WTC11 (cell line): ENCODE measurements around the gene MNDA. TPM values are rescaled to one million over a fixed set of nuclear protein-coding genes. Genes with fewer than 3 reads are reported as not detected.

Experiments
- ATAC-seq: fragments of 200-7000 bp; cut with Tn5 transposase; 2 replicates; pipeline ENCODE4 v1.10.0; 2021; ENCODE audit warnings: mild to moderate bottlenecking, moderate library complexity
- CTCF ChIA-PET: fragments of 300-600 bp; sonication (Branson Sonifier 250); formaldehyde crosslinking; loops from one replicate; lab custom pipeline; 2021; ENCODE audit warnings: antibody characterized with exemption; lab: Charles Lee
- POLR2A ChIA-PET: fragments of 350-600 bp; sonication (Branson Sonifier 250); formaldehyde crosslinking; loops from one replicate; lab custom pipeline; 2021; ENCODE audit warnings: antibody characterized with exemption; lab: Charles Lee
- DNase-seq: peaks from one replicate; pipeline ENCODE4 v3.0.0; 2021; ENCODE audit warnings: low spot score
- H3K27ac Mint-ChIP-seq: 2 replicates; pipeline ENCODE4 v1.8.0; 2021; ENCODE audit warnings: mixed read lengths
- H3K27me3 Mint-ChIP-seq: 2 replicates; pipeline ENCODE4 v1.8.0; 2021; ENCODE audit warnings: low read depth, mild to moderate bottlenecking, moderate library complexity, mixed read lengths
- H3K36me3 Mint-ChIP-seq: 2 replicates; pipeline ENCODE4 v1.8.0; 2021; ENCODE audit warnings: mixed read lengths
- H3K4me1 Mint-ChIP-seq: 2 replicates; pipeline ENCODE4 v1.8.0; 2022; ENCODE audit warnings: mixed read lengths
- H3K4me3 Mint-ChIP-seq: 2 replicates; pipeline ENCODE4 v1.8.0; 2021; ENCODE audit warnings: mild to moderate bottlenecking, moderate library complexity, mixed read lengths
- H3K9me3 Mint-ChIP-seq: 2 replicates; pipeline ENCODE4 v1.8.0; 2021; ENCODE audit warnings: mixed read lengths
- CBFB ChIP-seq: sonication (generic); formaldehyde crosslinking; IDR thresholded peaks from 2 replicates; pipeline ENCODE4 v1.8.1; 2022; ENCODE audit warnings: mild to moderate bottlenecking, low read depth, missing genetic modification reagents
- ESRRA ChIP-seq: sonication (generic); formaldehyde crosslinking; IDR thresholded peaks from 2 replicates; pipeline ENCODE4 v1.8.1; 2022; ENCODE audit warnings: mild to moderate bottlenecking, missing genetic modification reagents, borderline replicate concordance
- JUN ChIP-seq: sonication (generic); formaldehyde crosslinking; IDR thresholded peaks from 2 replicates; pipeline ENCODE4 v1.8.0; 2023; ENCODE audit warnings: mild to moderate bottlenecking, missing genetic modification reagents
- NFYB ChIP-seq: sonication (generic); formaldehyde crosslinking; conservative IDR thresholded peaks from 2 replicates; pipeline ENCODE4 v1.8.0; 2022; ENCODE audit warnings: low read depth, missing genetic modification reagents
- NR1H2 ChIP-seq: sonication (generic); formaldehyde crosslinking; IDR thresholded peaks from 2 replicates; pipeline ENCODE4 v1.9.0; 2021; ENCODE audit warnings: mild to moderate bottlenecking, moderate library complexity, missing genetic modification reagents
- SMAD3 ChIP-seq: sonication (generic); formaldehyde crosslinking; IDR thresholded peaks from 2 replicates; pipeline ENCODE4 v1.8.0; 2022; ENCODE audit warnings: missing genetic modification reagents, mild to moderate bottlenecking, borderline replicate concordance
- SOX15 ChIP-seq: fragments of 250-450 bp; sonication (Bioruptor Pico); IDR thresholded peaks from 2 replicates; pipeline ENCODE4 v1.9.0; 2021; ENCODE audit warnings: mild to moderate bottlenecking
- SP1 ChIP-seq: sonication (generic); formaldehyde crosslinking; conservative IDR thresholded peaks from 2 replicates; pipeline ENCODE4 v1.8.1; 2022; ENCODE audit warnings: missing genetic modification reagents
- TEAD1 ChIP-seq: sonication (generic); formaldehyde crosslinking; IDR thresholded peaks from 2 replicates; pipeline ENCODE4 v1.8.0; 2022; ENCODE audit warnings: mild to moderate bottlenecking, missing genetic modification reagents
- TEAD4 ChIP-seq: sonication (generic); formaldehyde crosslinking; IDR thresholded peaks from 2 replicates; pipeline ENCODE4 v1.8.0; 2022; ENCODE audit warnings: mild to moderate bottlenecking, missing genetic modification reagents
- TP53 ChIP-seq: sonication (generic); formaldehyde crosslinking; IDR thresholded peaks from 2 replicates; pipeline ENCODE4 v1.8.1; 2023; ENCODE audit warnings: mild to moderate bottlenecking, missing genetic modification reagents
- ZNF121 ChIP-seq: sonication (generic); formaldehyde crosslinking; IDR thresholded peaks from 2 replicates; pipeline ENCODE4 v1.8.0; 2023; ENCODE audit warnings: missing genetic modification reagents
- ZNF423 ChIP-seq: fragments of 250-450 bp; sonication (Bioruptor Pico); IDR thresholded peaks from 2 replicates; pipeline ENCODE4 v2.1.2; 2022; ENCODE audit warnings: mild to moderate bottlenecking, moderate library complexity
- ZNF671 ChIP-seq: fragments of 250-450 bp; sonication (Bioruptor Pico); IDR thresholded peaks from 2 replicates; pipeline ENCODE4 v1.8.0; 2021; ENCODE audit warnings: mild to moderate bottlenecking
- total RNA-seq: library from RNA; stranded (reverse); gene quantifications from 3 replicates; pipeline ENCODE4 v1.2.3, GENCODE V29; 2021
- TF ChIP-seq, protein P1 (sequence below): fragments of 250-450 bp; sonication (Bioruptor Pico); IDR thresholded peaks from 2 replicates; pipeline ENCODE4 v1.9.0; 2021; ENCODE audit warnings: mild to moderate bottlenecking
- TF ChIP-seq, protein P2 (sequence below): sonication (generic); formaldehyde crosslinking; IDR thresholded peaks from 2 replicates; pipeline ENCODE4 v1.8.0; 2023; ENCODE audit warnings: mild to moderate bottlenecking, missing genetic modification reagents
- TF ChIP-seq, protein P3 (sequence below): sonication (generic); formaldehyde crosslinking; IDR thresholded peaks from 2 replicates; pipeline ENCODE4 v1.8.1; 2023; ENCODE audit warnings: mild to moderate bottlenecking, moderate library complexity, missing genetic modification reagents
- TF ChIP-seq, protein P4 (sequence below): sonication (generic); formaldehyde crosslinking; IDR thresholded peaks from 2 replicates; pipeline ENCODE4 v1.8.0; 2022; ENCODE audit warnings: missing genetic modification reagents
- TF ChIP-seq, protein P5 (sequence below): sonication (generic); formaldehyde crosslinking; IDR thresholded peaks from 2 replicates; pipeline ENCODE4 v1.8.0; 2022; ENCODE audit warnings: mild to moderate bottlenecking, missing genetic modification reagents
- TF ChIP-seq, protein P6 (sequence below): sonication (generic); formaldehyde crosslinking; conservative IDR thresholded peaks from 2 replicates; pipeline ENCODE4 v1.8.1; 2023; ENCODE audit warnings: mild to moderate bottlenecking, low read depth, missing genetic modification reagents, moderate library complexity

Gene MNDA
- total RNA-seq, 1 experiment from 2014 or later: 0.09 TPM

DNA sequence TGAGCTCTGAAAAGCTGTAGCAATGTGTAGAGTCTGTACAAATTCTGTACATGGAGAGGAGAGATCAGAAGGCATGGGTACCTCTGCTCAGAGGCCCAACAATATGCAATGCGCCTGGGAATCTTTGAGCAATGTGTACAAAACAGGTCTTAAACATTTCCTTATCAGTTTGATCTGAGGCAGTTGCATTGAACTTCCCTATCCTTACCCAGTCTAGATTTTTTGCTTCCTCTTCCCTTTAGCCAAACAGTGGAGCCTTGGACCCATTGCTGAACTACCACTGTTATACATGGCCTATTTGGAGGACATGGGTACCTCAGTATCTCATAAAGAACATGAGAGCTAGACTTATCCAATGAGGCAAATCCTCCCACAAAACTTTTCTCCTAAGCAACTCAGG is 12.6 kb upstream of the MNDA start (continued):
- TF ChIP-seq, protein P1, sequence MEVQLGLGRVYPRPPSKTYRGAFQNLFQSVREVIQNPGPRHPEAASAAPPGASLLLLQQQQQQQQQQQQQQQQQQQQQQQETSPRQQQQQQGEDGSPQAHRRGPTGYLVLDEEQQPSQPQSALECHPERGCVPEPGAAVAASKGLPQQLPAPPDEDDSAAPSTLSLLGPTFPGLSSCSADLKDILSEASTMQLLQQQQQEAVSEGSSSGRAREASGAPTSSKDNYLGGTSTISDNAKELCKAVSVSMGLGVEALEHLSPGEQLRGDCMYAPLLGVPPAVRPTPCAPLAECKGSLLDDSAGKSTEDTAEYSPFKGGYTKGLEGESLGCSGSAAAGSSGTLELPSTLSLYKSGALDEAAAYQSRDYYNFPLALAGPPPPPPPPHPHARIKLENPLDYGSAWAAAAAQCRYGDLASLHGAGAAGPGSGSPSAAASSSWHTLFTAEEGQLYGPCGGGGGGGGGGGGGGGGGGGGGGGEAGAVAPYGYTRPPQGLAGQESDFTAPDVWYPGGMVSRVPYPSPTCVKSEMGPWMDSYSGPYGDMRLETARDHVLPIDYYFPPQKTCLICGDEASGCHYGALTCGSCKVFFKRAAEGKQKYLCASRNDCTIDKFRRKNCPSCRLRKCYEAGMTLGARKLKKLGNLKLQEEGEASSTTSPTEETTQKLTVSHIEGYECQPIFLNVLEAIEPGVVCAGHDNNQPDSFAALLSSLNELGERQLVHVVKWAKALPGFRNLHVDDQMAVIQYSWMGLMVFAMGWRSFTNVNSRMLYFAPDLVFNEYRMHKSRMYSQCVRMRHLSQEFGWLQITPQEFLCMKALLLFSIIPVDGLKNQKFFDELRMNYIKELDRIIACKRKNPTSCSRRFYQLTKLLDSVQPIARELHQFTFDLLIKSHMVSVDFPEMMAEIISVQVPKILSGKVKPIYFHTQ (CRISPR knock-in tag): no peak
- TF ChIP-seq ZNF671 (CRISPR knock-in tag) (no peak), NR1H2 (CRISPR knock-in tag) (no peak), ZNF423 (CRISPR knock-in tag) (no peak), JUN (CRISPR knock-in tag) (no peak), SMAD3 (CRISPR knock-in tag) (no peak), SP1 (CRISPR knock-in tag) (no peak), ESRRA (no peak), NFYB (no peak)
- TF ChIP-seq, protein P2, sequence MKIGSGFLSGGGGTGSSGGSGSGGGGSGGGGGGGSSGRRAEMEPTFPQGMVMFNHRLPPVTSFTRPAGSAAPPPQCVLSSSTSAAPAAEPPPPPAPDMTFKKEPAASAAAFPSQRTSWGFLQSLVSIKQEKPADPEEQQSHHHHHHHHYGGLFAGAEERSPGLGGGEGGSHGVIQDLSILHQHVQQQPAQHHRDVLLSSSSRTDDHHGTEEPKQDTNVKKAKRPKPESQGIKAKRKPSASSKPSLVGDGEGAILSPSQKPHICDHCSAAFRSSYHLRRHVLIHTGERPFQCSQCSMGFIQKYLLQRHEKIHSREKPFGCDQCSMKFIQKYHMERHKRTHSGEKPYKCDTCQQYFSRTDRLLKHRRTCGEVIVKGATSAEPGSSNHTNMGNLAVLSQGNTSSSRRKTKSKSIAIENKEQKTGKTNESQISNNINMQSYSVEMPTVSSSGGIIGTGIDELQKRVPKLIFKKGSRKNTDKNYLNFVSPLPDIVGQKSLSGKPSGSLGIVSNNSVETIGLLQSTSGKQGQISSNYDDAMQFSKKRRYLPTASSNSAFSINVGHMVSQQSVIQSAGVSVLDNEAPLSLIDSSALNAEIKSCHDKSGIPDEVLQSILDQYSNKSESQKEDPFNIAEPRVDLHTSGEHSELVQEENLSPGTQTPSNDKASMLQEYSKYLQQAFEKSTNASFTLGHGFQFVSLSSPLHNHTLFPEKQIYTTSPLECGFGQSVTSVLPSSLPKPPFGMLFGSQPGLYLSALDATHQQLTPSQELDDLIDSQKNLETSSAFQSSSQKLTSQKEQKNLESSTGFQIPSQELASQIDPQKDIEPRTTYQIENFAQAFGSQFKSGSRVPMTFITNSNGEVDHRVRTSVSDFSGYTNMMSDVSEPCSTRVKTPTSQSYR (CRISPR knock-in tag): no peak
- TF ChIP-seq, protein P3, sequence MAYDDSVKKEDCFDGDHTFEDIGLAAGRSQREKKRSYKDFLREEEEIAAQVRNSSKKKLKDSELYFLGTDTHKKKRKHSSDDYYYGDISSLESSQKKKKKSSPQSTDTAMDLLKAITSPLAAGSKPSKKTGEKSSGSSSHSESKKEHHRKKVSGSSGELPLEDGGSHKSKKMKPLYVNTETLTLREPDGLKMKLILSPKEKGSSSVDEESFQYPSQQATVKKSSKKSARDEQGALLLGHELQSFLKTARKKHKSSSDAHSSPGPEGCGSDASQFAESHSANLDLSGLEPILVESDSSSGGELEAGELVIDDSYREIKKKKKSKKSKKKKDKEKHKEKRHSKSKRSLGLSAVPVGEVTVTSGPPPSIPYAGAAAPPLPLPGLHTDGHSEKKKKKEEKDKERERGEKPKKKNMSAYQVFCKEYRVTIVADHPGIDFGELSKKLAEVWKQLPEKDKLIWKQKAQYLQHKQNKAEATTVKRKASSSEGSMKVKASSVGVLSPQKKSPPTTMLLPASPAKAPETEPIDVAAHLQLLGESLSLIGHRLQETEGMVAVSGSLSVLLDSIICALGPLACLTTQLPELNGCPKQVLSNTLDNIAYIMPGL (CRISPR knock-in tag): no peak
- TF ChIP-seq, protein P4, sequence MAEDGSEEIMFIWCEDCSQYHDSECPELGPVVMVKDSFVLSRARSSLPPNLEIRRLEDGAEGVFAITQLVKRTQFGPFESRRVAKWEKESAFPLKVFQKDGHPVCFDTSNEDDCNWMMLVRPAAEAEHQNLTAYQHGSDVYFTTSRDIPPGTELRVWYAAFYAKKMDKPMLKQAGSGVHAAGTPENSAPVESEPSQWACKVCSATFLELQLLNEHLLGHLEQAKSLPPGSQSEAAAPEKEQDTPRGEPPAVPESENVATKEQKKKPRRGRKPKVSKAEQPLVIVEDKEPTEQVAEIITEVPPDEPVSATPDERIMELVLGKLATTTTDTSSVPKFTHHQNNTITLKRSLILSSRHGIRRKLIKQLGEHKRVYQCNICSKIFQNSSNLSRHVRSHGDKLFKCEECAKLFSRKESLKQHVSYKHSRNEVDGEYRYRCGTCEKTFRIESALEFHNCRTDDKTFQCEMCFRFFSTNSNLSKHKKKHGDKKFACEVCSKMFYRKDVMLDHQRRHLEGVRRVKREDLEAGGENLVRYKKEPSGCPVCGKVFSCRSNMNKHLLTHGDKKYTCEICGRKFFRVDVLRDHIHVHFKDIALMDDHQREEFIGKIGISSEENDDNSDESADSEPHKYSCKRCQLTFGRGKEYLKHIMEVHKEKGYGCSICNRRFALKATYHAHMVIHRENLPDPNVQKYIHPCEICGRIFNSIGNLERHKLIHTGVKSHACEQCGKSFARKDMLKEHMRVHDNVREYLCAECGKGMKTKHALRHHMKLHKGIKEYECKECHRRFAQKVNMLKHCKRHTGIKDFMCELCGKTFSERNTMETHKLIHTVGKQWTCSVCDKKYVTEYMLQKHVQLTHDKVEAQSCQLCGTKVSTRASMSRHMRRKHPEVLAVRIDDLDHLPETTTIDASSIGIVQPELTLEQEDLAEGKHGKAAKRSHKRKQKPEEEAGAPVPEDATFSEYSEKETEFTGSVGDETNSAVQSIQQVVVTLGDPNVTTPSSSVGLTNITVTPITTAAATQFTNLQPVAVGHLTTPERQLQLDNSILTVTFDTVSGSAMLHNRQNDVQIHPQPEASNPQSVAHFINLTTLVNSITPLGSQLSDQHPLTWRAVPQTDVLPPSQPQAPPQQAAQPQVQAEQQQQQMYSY (CRISPR knock-in tag): no peak

DNA sequence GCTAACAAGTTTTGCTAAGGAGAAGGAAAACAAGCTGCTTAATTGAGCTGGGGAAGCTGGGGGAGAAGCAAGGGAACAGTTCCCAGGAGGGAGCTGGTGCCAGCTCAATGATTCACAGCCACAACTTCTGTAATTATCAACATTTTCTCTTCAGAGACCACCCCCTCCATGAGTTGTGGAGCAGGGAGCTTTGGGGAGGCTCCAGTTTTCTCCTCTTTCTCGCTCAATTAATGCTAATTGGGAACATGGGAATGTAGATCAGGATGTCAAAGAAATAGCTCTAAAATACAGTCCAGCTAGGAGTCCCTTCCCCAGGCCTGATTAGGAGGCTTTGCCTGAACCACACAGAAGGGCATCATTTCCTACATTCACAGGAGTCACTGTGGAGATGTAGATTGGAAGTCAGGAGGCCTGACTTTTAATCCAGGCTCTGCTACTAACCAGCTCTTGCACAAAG is 12.1 kb upstream of the MNDA start:
- POLR2A ChIA-PET: no interaction called here
- no peak for DNase-seq
- H3K9me3 Mint-ChIP-seq: peaks cover 28% of the 10 kb centered on the region
- no peak overlapping the region for H3K4me3 Mint-ChIP-seq
- CTCF ChIA-PET: no interaction called here
- no peak for ATAC-seq
- no peaks in the 10 kb centered on the region for H3K4me1 Mint-ChIP-seq
- no peak overlapping the region for H3K27ac Mint-ChIP-seq
- H3K36me3 Mint-ChIP-seq: no peaks in the 10 kb centered on the region
- H3K27me3 Mint-ChIP-seq: no peaks in the 10 kb centered on the region
- TF ChIP-seq ZNF121: no peak
- TF ChIP-seq SOX15 (CRISPR knock-in tag): no peak
- TF ChIP-seq, protein P5, sequence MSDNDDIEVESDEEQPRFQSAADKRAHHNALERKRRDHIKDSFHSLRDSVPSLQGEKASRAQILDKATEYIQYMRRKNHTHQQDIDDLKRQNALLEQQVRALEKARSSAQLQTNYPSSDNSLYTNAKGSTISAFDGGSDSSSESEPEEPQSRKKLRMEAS (CRISPR knock-in tag): no peak
- TF ChIP-seq ZNF423 (CRISPR knock-in tag): no peak
- no peak for TF ChIP-seq NR1H2 (CRISPR knock-in tag)
- TF ChIP-seq TEAD4 (CRISPR knock-in tag): no peak
- TF ChIP-seq CBFB: no peak
- no peak for TF ChIP-seq TP53 (CRISPR knock-in tag)
- TF ChIP-seq, protein P6, sequence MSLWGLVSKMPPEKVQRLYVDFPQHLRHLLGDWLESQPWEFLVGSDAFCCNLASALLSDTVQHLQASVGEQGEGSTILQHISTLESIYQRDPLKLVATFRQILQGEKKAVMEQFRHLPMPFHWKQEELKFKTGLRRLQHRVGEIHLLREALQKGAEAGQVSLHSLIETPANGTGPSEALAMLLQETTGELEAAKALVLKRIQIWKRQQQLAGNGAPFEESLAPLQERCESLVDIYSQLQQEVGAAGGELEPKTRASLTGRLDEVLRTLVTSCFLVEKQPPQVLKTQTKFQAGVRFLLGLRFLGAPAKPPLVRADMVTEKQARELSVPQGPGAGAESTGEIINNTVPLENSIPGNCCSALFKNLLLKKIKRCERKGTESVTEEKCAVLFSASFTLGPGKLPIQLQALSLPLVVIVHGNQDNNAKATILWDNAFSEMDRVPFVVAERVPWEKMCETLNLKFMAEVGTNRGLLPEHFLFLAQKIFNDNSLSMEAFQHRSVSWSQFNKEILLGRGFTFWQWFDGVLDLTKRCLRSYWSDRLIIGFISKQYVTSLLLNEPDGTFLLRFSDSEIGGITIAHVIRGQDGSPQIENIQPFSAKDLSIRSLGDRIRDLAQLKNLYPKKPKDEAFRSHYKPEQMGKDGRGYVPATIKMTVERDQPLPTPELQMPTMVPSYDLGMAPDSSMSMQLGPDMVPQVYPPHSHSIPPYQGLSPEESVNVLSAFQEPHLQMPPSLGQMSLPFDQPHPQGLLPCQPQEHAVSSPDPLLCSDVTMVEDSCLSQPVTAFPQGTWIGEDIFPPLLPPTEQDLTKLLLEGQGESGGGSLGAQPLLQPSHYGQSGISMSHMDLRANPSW (CRISPR knock-in tag): no peak
- no peak for TF ChIP-seq TEAD1 (CRISPR knock-in tag)
- TF ChIP-seq ESRRA: no peak
- TF ChIP-seq, protein P1 (CRISPR knock-in tag): no peak
